Measurements from ENCODE around the gene FMNL2. TPM values are rescaled to one million over a fixed set of nuclear protein-coding genes. Genes with fewer than 3 reads are reported as not detected.

Gene FMNL2
- total and polyA plus RNA-seq, 12 donors = 3.3 to 16.0 (median 4.5) TPM

- TF ChIP-seq CTCF (IDR thresholded peaks at IDR 0.05) = no peak
- Histone ChIP-seq H3K36me3 (peaks cover 0 to 9% (median 0%) of the 10 kb centered on the region in 9 donors), H3K9me3 (no peaks in the 10 kb centered on the region), H3K27me3 (no peaks in the 10 kb centered on the region), H3K4me1 (peaks cover 0 to 23% (median 12%) of the 10 kb centered on the region in 9 donors), H3K27ac (no peak overlapping the region), H3K4me3 (no peak overlapping the region)
- no peak for ATAC-seq
- no peak for DNase-seq
- WGBS, 2 donors = 67 to 76% methylated on average over 2 of the region's 2 CpGs
- intact Hi-C loops (cut with DNase I) = no loop called here
These were observed 215.4 kb downstream of the FMNL2 start for GRCh38 chr2:152550386-152550785.

GRCh38 chr2:152552888-152553287, 217.9 kb downstream of the FMNL2 start:
- Histone ChIP-seq H3K36me3 (peaks cover 0 to 9% (median 0%) of the 10 kb centered on the region in 9 donors), H3K27ac (no peak overlapping the region), H3K27me3 (no peaks in the 10 kb centered on the region), H3K9me3 (no peaks in the 10 kb centered on the region), H3K4me3 (no peak overlapping the region), H3K4me1 (peaks cover 0 to 8% (median 6%) of the 10 kb centered on the region in 9 donors)
- intact Hi-C loops (cut with DNase I) = no loop called here
- no peak for ATAC-seq
- DNase-seq = no peak
- TF ChIP-seq CTCF (IDR thresholded peaks at IDR 0.05) = no peak
- 91 to 94% methylated on average over 1 of the region's 1 CpG for WGBS, 2 donors

- DNase-seq = no peak
- Histone ChIP-seq H3K4me1 (peaks cover 0 to 9% (median 0%) of the 10 kb centered on the region in 9 donors), H3K36me3 (peaks cover 0 to 9% (median 0%) of the 10 kb centered on the region in 9 donors), H3K9me3 (no peaks in the 10 kb centered on the region), H3K27ac (no peak overlapping the region), H3K4me3 (no peak overlapping the region), H3K27me3 (no peaks in the 10 kb centered on the region)
- no peak for ATAC-seq
- no peak for TF ChIP-seq CTCF (IDR thresholded peaks at IDR 0.05)
- WGBS, 2 donors = 91 to 93% methylated on average over 1 of the region's 1 CpG
- intact Hi-C loops (cut with DNase I) = no loop called here
These were observed 218.5 kb downstream of the FMNL2 start for GRCh38 chr2:152553518-152553917.

GRCh38 chr2:152555048-152555447, 220.1 kb downstream of the FMNL2 start:
- Histone ChIP-seq H3K4me3 (no peak overlapping the region), H3K36me3 (peaks cover 0 to 7% (median 0%) of the 10 kb centered on the region in 9 donors), H3K9me3 (no peaks in the 10 kb centered on the region), H3K27me3 (no peaks in the 10 kb centered on the region), H3K27ac (no peak overlapping the region), H3K4me1 (peaks cover 0 to 17% (median 0%) of the 10 kb centered on the region in 9 donors)
- TF ChIP-seq CTCF (IDR thresholded peaks at IDR 0.05) = peak in 2 of 9 donors; percentile 12 to 30
- intact Hi-C loops (cut with DNase I) = no loop called here
- no peak for DNase-seq
- ATAC-seq = no peak
- 88 to 90% methylated on average over 2 of the region's 2 CpGs for WGBS, 2 donors
